HG03280 (cell line): ENCODE data around the gene HIPK2.
"Not testable (repeated sequence)": the region's sequence is repeated elsewhere in the genome, so short reads cannot be mapped to it uniquely, and the experiment has no call there.

Experiments used
- ATAC-seq: cut with Tn5 transposase; IDR thresholded peaks from one replicate; pipeline ENCODE4 v1.9.1; 2021; ENCODE audit warnings: mild to moderate bottlenecking, moderate library complexity; ENCODE audit not compliant: unreplicated experiment

HIPK2 gene

GRCh38 chr7:139557857-139558581 is 219.8 kb downstream of the HIPK2 start:
- ATAC-seq = no peak

- not testable (repeated sequence) for ATAC-seq
These were observed 223.7 kb downstream of the HIPK2 start for GRCh38 chr7:139553991-139554700.

- ATAC-seq = no peak
These were observed 229.3 kb downstream of the HIPK2 start for GRCh38 chr7:139548302-139549028.

- ATAC-seq = no peak
These were observed 233.2 kb downstream of the HIPK2 start for GRCh38 chr7:139544645-139545044.

- no peak for ATAC-seq
These were observed 233.8 kb downstream of the HIPK2 start for GRCh38 chr7:139543801-139544603.

GRCh38 chr7:139542308-139543151 is 235.3 kb downstream of the HIPK2 start:
- no peak for ATAC-seq

- no peak for ATAC-seq
These were observed 236.0 kb downstream of the HIPK2 start for GRCh38 chr7:139541600-139542307.

- no peak for ATAC-seq
These were observed 237.6 kb downstream of the HIPK2 start for GRCh38 chr7:139540203-139540602.

GRCh38 chr7:139538881-139539635 is 238.7 kb downstream of the HIPK2 start:
- ATAC-seq = no peak

- ATAC-seq = no peak
These were observed 241.6 kb downstream of the HIPK2 start for GRCh38 chr7:139536152-139536551.

GRCh38 chr7:139534966-139535651 is 242.7 kb downstream of the HIPK2 start:
- ATAC-seq = no peak

GRCh38 chr7:139534096-139534495 is 243.7 kb downstream of the HIPK2 start:
- no peak for ATAC-seq

GRCh38 chr7:139532636-139533155 is 245.1 kb downstream of the HIPK2 start:
- no peak for ATAC-seq

GRCh38 chr7:139531094-139531493 is 246.7 kb downstream of the HIPK2 start:
- no peak for ATAC-seq

- ATAC-seq = no peak
These were observed 250.9 kb downstream of the HIPK2 start for GRCh38 chr7:139526578-139527544.

- ATAC-seq = no peak
These were observed 252.0 kb downstream of the HIPK2 start for GRCh38 chr7:139525750-139526149.

GRCh38 chr7:139525239-139525638 is 252.6 kb downstream of the HIPK2 start:
- no peak for ATAC-seq
